Activated B cell treated with CpG ODN at 0.5 μM for 24 hours (primary cell): ENCODE results near the gene PIM3. TPM values are rescaled to one million over a fixed set of nuclear protein-coding genes. Genes with fewer than 3 reads are reported as not detected.

ENCODE experiments used
- ATAC-seq: fragments of 200-7000 bp; cut with Tn5 transposase; one replicate; pipeline ENCODE4 v1.10.0; 2021; ENCODE audit warnings: low read depth, mild to moderate bottlenecking, moderate library complexity
- CTCF ChIA-PET: fragments of 350-600 bp; sonication (Branson Sonifier 250); formaldehyde crosslinking; loops from one replicate; lab custom pipeline; 2021; ENCODE audit warnings: antibody characterized with exemption; lab: Charles Lee
- POLR2A ChIA-PET: fragments of 350-600 bp; sonication (Branson Sonifier 250); formaldehyde crosslinking; loops from one replicate; lab custom pipeline; 2021; ENCODE audit warnings: antibody characterized with exemption; lab: Charles Lee
- DNase-seq: peaks from one replicate; pipeline ENCODE4 v3.0.0; 2022
- H3K27ac Mint-ChIP-seq: one replicate; pipeline ENCODE4 v1.8.0; 2020; ENCODE audit warnings: mixed read lengths
- H3K27me3 Mint-ChIP-seq: one replicate; pipeline ENCODE4 v1.8.0; 2021; ENCODE audit warnings: mixed read lengths
- H3K36me3 Mint-ChIP-seq: one replicate; pipeline ENCODE4 v1.8.0; 2021; ENCODE audit warnings: low read depth, mixed read lengths
- H3K4me1 Mint-ChIP-seq: one replicate; pipeline ENCODE4 v1.8.0; 2021; ENCODE audit warnings: mixed read lengths
- H3K4me3 Mint-ChIP-seq: one replicate; pipeline ENCODE4 v1.8.0; 2020; ENCODE audit warnings: mild to moderate bottlenecking, mixed read lengths
- H3K9me3 Mint-ChIP-seq: one replicate; pipeline ENCODE4 v1.8.0; 2020; ENCODE audit warnings: mixed read lengths
- intact Hi-C: fragments of 100-400 bp; cut with micrococcal nuclease; formaldehyde crosslinking; loops from one replicate; pipeline ENCODE4 v1.15.1; 2024
- total RNA-seq: library from RNA; stranded (reverse); gene quantifications from 2 replicates; pipeline ENCODE4 v1.2.3, GENCODE V29; 2022
- TF ChIP-seq, protein P1 (sequence below): fragments of 200-600 bp; IDR thresholded peaks from one replicate; pipeline ENCODE4 v1.8.0; 2022; ENCODE audit warnings: antibody characterized with exemption, mild to moderate bottlenecking

Gene PIM3
- total RNA-seq, 1 donor from 2014 or later: 91.7 TPM

DNA sequence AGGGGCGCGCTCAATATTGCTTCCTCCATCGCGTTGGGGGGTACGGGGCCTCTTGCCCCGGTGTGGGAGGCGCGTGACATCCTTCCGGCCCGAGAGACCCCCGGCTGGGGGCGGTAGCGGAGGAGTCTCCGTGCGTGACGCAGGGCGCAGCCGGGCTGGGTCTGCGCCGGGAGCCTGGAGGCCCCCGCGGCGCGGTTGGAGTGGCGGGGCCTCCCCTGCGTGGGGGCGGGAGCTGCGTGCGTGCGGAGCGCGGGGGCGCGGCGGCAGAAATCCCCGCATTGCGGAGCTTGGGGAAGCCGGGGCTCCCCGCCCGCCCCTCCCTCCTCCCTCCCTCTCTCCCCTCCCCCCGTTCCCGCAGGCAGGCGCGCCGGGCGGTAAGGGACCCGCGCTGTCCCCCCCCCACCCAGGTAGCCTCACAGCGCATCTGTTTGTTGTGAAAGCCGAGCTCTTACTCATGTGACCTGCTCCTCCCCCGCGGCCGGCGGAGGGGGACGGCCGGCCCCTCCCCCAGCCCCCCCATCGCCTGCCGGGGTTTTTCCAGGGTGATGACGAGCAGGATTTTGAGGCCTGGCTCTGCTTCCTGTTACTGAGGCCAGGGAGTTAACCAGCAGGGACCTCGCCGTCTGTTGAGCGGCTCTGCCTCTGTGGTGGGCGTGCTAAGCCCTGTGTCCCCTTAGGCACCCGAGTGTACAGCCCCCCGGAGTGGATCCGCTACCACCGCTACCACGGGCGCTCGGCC is 1.6 kb downstream of the PIM3 start:
- H3K4me1 Mint-ChIP-seq: peaks cover 53% of the 10 kb centered on the region
- peak; percentile 71 for DNase-seq
- CTCF ChIA-PET: interaction anchor here (1.4 to 4.6 kb wide), 5 partner anchors 26 to 68 kb away, joined by 4 to 36 read pairs (median 8); no protein-coding TSS in a partner anchor
- H3K27me3 Mint-ChIP-seq: no peaks in the 10 kb centered on the region
- intact Hi-C loops: loop anchor here (1.0 to 10.0 kb wide), 3 partner anchors 22 to 583 kb away; partner anchors contain the start of gene KLHDC7B
- peaks cover 33% of the 10 kb centered on the region for H3K36me3 Mint-ChIP-seq
- POLR2A ChIA-PET: interaction anchor here (0.6 to 18.9 kb wide), 18 partner anchors 9 to 259 kb away, joined by 3 to 828 read pairs (median 7); partner anchors contain the start of genes ALG12 and CRELD2
- no peaks in the 10 kb centered on the region for H3K9me3 Mint-ChIP-seq
- ATAC-seq: peak; percentile 29
- TF ChIP-seq, protein P1, sequence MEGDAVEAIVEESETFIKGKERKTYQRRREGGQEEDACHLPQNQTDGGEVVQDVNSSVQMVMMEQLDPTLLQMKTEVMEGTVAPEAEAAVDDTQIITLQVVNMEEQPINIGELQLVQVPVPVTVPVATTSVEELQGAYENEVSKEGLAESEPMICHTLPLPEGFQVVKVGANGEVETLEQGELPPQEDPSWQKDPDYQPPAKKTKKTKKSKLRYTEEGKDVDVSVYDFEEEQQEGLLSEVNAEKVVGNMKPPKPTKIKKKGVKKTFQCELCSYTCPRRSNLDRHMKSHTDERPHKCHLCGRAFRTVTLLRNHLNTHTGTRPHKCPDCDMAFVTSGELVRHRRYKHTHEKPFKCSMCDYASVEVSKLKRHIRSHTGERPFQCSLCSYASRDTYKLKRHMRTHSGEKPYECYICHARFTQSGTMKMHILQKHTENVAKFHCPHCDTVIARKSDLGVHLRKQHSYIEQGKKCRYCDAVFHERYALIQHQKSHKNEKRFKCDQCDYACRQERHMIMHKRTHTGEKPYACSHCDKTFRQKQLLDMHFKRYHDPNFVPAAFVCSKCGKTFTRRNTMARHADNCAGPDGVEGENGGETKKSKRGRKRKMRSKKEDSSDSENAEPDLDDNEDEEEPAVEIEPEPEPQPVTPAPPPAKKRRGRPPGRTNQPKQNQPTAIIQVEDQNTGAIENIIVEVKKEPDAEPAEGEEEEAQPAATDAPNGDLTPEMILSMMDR: no peak
- H3K27ac Mint-ChIP-seq: peak overlapping the region; percentile 90
- H3K4me3 Mint-ChIP-seq: peak overlapping the region; percentile 91

DNA sequence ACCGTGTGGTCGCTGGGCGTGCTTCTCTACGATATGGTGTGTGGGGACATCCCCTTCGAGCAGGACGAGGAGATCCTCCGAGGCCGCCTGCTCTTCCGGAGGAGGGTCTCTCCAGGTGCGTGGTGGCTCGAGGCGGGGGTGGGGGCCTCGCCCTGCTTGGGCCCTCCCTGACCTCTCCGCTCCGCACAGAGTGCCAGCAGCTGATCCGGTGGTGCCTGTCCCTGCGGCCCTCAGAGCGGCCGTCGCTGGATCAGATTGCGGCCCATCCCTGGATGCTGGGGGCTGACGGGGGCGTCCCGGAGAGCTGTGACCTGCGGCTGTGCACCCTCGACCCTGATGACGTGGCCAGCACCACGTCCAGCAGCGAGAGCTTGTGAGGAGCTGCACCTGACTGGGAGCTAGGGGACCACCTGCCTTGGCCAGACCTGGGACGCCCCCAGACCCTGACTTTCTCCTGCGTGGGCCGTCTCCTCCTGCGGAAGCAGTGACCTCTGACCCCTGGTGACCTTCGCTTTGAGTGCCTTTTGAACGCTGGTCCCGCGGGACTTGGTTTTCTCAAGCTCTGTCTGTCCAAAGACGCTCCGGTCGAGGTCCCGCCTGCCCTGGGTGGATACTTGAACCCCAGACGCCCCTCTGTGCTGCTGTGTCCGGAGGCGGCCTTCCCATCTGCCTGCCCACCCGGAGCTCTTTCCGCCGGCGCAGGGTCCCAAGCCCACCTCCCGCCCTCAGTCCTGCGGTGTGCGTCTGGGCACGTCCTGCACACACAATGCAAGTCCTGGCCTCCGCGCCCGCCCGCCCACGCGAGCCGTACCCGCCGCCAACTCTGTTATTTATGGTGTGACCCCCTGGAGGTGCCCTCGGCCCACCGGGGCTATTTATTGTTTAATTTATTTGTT is 2.4 kb downstream of the PIM3 start:
- peaks cover 33% of the 10 kb centered on the region for H3K36me3 Mint-ChIP-seq
- ChIA-PET CTCF (interaction anchor here (1.4 to 4.6 kb wide), 4 partner anchors 27 to 68 kb away, joined by 4 to 36 read pairs (median 10); no protein-coding TSS in a partner anchor), POLR2A (interaction anchor here (0.6 to 18.9 kb wide), 16 partner anchors 8 to 258 kb away, joined by 3 to 828 read pairs (median 8); partner anchors contain the start of genes ALG12 and CRELD2)
- no peaks in the 10 kb centered on the region for H3K27me3 Mint-ChIP-seq
- no peaks in the 10 kb centered on the region for H3K9me3 Mint-ChIP-seq
- H3K4me1 Mint-ChIP-seq: peaks cover 59% of the 10 kb centered on the region
- ATAC-seq (no peak), DNase-seq (no peak)
- TF ChIP-seq, protein P1: no peak
- peak overlapping the region; percentile 80 for H3K27ac Mint-ChIP-seq
- peak overlapping the region; percentile 91 for H3K4me3 Mint-ChIP-seq
- intact Hi-C loops: loop anchor here (1.0 to 10.0 kb wide), 3 partner anchors 21 to 582 kb away; partner anchors contain the start of gene KLHDC7B

DNA sequence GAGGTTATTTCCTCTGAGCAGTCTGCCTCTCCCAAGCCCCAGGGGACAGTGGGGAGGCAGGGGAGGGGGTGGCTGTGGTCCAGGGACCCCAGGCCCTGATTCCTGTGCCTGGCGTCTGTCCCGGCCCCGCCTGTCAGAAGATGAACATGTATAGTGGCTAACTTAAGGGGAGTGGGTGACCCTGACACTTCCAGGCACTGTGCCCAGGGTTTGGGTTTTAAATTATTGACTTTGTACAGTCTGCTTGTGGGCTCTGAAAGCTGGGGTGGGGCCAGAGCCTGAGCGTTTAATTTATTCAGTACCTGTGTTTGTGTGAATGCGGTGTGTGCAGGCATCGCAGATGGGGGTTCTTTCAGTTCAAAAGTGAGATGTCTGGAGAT is 3.1 kb downstream of the PIM3 start:
- DNase-seq (no peak), ATAC-seq (no peak)
- Mint-ChIP-seq H3K9me3 (no peaks in the 10 kb centered on the region), H3K4me1 (peaks cover 62% of the 10 kb centered on the region), H3K27me3 (no peaks in the 10 kb centered on the region), H3K27ac (peak overlapping the region; percentile 80), H3K4me3 (peak overlapping the region; percentile 91), H3K36me3 (peaks cover 33% of the 10 kb centered on the region)
- CTCF ChIA-PET: interaction anchor here (1.4 to 4.6 kb wide), 2 partner anchors 28 to 33 kb away, joined by 4 to 36 read pairs; no protein-coding TSS in a partner anchor
- TF ChIP-seq, protein P1: no peak
- intact Hi-C loops: loop anchor here (10.0 kb wide), 1 partner anchor 581 kb away; the partner anchor contains the start of gene KLHDC7B
- POLR2A ChIA-PET: interaction anchor here (1.9 to 18.9 kb wide), 4 partner anchors 7 to 48 kb away, joined by 8 to 828 read pairs (median 50); no protein-coding TSS in a partner anchor

DNA sequence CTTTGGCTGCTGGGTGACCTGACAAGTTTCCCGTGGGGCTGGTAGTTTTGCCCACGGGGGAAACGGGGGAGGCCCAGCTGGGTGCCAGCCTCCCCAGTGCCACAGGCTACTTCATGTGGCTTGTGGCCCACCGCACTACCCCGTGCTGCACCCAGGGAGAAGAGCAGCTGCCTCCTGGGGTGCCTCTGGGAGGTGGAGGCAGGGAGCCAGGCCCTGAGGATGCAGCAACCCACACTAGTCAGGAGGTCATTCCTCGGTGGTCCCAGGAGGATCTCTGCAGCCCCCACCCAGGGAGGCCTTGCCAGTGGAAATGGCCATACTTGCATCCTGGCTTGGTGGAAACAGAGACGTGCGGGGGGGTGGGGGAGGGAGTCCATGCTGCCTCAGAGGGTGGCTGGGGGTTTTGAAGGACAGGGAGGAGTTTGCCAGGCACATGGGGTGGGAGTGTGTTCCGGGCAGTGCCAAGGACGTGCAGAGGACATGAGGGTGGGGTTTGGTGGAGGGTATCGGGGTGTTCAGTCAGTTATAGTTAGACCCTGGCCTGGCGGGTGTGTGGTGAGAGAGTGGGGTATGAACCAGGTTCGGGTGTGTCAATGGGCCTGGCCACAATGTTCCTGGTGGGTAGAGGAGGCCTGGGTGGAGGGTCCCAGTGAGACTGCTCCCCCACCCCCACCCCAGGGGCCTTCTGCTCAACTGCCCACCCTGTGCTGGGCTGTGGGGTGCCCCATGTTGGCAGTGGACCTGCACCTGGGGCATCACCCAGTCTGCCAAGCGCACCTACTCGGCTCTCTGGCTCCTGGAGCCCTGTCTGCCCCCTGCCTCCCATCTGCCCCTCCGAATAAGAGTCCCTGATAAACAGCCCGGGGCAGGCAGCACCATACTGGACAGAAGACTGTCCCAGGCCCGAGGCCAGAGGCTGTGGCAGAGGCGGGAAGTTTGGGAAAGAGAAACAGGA is 3.8 kb downstream of the PIM3 start:
- POLR2A ChIA-PET: interaction anchor here (18.9 kb wide), 1 partner anchor 27 kb away, joined by 828 read pairs; no protein-coding TSS in a partner anchor
- TF ChIP-seq, protein P1: no peak

More for the DNA sequence above, 3.8 kb downstream of the PIM3 start:
- no peak for DNase-seq
- no peaks in the 10 kb centered on the region for H3K27me3 Mint-ChIP-seq
- H3K4me1 Mint-ChIP-seq: peaks cover 55% of the 10 kb centered on the region
- no peak for ATAC-seq
- intact Hi-C loops: loop anchor here (10.0 kb wide), 1 partner anchor 580 kb away; the partner anchor contains the start of gene KLHDC7B
- CTCF ChIA-PET: interaction anchor here (4.6 kb wide), 1 partner anchor 34 kb away, joined by 36 read pairs; no protein-coding TSS in a partner anchor
- H3K36me3 Mint-ChIP-seq: peaks cover 33% of the 10 kb centered on the region
- peak overlapping the region; percentile 91 for H3K4me3 Mint-ChIP-seq
- peak overlapping the region; percentile 80 for H3K27ac Mint-ChIP-seq
- H3K9me3 Mint-ChIP-seq: no peaks in the 10 kb centered on the region
